ENCODE results near the gene ZNF444.

DNA sequence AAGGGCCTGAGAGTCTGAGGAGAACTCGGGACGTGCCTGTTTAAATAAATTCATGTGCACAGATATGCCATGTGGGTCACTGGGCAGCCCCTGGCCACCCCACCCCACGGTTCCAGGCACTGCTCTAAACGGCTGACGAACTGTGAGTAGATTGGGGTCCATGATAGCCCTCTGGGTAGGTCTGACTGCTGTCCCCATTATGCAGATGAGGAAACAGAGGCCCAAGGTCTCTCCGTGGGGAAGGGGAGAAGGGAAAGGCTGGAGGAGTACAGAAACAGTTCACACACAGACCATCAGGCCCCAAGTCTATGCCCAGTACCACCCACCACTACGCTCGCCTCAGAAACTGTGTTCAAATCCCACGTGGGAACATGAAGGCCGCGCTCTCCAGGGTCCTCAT, 34.1 kb upstream of the ZNF444 start:
- TF ChIP-seq, protein P1, sequence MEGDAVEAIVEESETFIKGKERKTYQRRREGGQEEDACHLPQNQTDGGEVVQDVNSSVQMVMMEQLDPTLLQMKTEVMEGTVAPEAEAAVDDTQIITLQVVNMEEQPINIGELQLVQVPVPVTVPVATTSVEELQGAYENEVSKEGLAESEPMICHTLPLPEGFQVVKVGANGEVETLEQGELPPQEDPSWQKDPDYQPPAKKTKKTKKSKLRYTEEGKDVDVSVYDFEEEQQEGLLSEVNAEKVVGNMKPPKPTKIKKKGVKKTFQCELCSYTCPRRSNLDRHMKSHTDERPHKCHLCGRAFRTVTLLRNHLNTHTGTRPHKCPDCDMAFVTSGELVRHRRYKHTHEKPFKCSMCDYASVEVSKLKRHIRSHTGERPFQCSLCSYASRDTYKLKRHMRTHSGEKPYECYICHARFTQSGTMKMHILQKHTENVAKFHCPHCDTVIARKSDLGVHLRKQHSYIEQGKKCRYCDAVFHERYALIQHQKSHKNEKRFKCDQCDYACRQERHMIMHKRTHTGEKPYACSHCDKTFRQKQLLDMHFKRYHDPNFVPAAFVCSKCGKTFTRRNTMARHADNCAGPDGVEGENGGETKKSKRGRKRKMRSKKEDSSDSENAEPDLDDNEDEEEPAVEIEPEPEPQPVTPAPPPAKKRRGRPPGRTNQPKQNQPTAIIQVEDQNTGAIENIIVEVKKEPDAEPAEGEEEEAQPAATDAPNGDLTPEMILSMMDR (IDR thresholded peaks at IDR 0.05): no peak
- no peak for TF ChIP-seq EZH2 (IDR thresholded peaks at IDR 0.05; ENCODE audit: borderline replicate concordance, insufficient read depth, low read depth, low read length, poor library complexity, severe bottlenecking)
